A673 (cell line): ENCODE measurements around the gene C15orf62.

Experiments
- EZH2 ChIP-seq: fragments of 200-600 bp; sonication (generic); IDR thresholded peaks from 2 replicates; pipeline ENCODE4 v1.6.1; 2017; ENCODE audit warnings: borderline replicate concordance, low read depth, mild to moderate bottlenecking, mixed read lengths, antibody characterized with exemption, low read length; ENCODE audit not compliant: poor library complexity, severe bottlenecking
- TF ChIP-seq, protein P1 (sequence below): fragments of 300-800, 200-600 bp; sonication (generic); conservative IDR thresholded peaks from 2 replicates; pipeline ENCODE4 v1.5.1; 2017; ENCODE audit warnings: low read depth, mild to moderate bottlenecking, antibody characterized with exemption, low read length, moderate library complexity, mixed read lengths

- TF ChIP-seq, protein P1, sequence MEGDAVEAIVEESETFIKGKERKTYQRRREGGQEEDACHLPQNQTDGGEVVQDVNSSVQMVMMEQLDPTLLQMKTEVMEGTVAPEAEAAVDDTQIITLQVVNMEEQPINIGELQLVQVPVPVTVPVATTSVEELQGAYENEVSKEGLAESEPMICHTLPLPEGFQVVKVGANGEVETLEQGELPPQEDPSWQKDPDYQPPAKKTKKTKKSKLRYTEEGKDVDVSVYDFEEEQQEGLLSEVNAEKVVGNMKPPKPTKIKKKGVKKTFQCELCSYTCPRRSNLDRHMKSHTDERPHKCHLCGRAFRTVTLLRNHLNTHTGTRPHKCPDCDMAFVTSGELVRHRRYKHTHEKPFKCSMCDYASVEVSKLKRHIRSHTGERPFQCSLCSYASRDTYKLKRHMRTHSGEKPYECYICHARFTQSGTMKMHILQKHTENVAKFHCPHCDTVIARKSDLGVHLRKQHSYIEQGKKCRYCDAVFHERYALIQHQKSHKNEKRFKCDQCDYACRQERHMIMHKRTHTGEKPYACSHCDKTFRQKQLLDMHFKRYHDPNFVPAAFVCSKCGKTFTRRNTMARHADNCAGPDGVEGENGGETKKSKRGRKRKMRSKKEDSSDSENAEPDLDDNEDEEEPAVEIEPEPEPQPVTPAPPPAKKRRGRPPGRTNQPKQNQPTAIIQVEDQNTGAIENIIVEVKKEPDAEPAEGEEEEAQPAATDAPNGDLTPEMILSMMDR: no peak
- TF ChIP-seq EZH2: no peak
Observed at GRCh38 chr15:40775007-40775406, 5.2 kb downstream of the C15orf62 start.
